Coronary artery (tissue), 2 donors: ENCODE results near the gene ZNF687.

Source experiments
- DNase-seq: peaks from one replicate; pipeline ENCODE4 v3.0.0-alpha.2; 2017; ENCODE audit warnings: low spot score
- H3K27ac ChIP-seq, 2 donors: fragments of 200-600 bp; sonication (generic); one replicate each; pipeline ENCODE4 v1.5.1; 2016 to 2019
- H3K4me3 ChIP-seq: fragments of 200-600 bp; sonication (generic); 2 replicates; pipeline ENCODE4 v1.5.1; 2016; ENCODE audit warnings: mild to moderate bottlenecking, moderate library complexity
- CTCF ChIP-seq: fragments of 200-600 bp; sonication (generic); IDR thresholded peaks from one replicate; pipeline ENCODE4 v1.5.1; 2019; ENCODE audit warnings: antibody characterized with exemption

The ZNF687 gene

GRCh38 chr1:151325646-151326429 is 43.7 kb downstream of the ZNF687 start:
- DNase-seq = no peak
- Histone ChIP-seq H3K27ac (peak overlapping the region; percentile 92 to 98), H3K4me3 (peak overlapping the region; percentile 97)
- no peak for TF ChIP-seq CTCF

GRCh38 chr1:151326619-151327222 is 44.6 kb downstream of the ZNF687 start:
- no peak for TF ChIP-seq CTCF
- Histone ChIP-seq H3K4me3 (peak overlapping the region; percentile 97), H3K27ac (peak overlapping the region; percentile 92 to 98)
- DNase-seq = peak; percentile 79

- H3K4me3 ChIP-seq = peak within 1 kb of the TSS; percentile 97
- DNase-seq = peak; percentile 94
- H3K27ac ChIP-seq = peak within 1 kb of the TSS; percentile 92 to 98
- TF ChIP-seq CTCF = no peak
Measured at GRCh38 chr1:151327223-151327902, 45.3 kb downstream of the ZNF687 start, which contains the start of gene PI4KB. TSS of gene PI4KB (minus strand) at chr1:151327416. CDS start at chr1:151316481, 10,935 bp downstream.

- no peak for TF ChIP-seq CTCF
- DNase-seq = no peak
Measured at GRCh38 chr1:151327903-151328674, 46.0 kb downstream of the ZNF687 start.

GRCh38 chr1:151334822-151335221 is 52.7 kb downstream of the ZNF687 start:
- TF ChIP-seq CTCF = no peak
- no peak overlapping the region for H3K27ac ChIP-seq
- DNase-seq = no peak
- no peak overlapping the region for H3K4me3 ChIP-seq

More at GRCh38 chr1:151327903-151328674, 46.0 kb downstream of the ZNF687 start:
- H3K4me3 ChIP-seq = peak overlapping the region; percentile 97
- peak overlapping the region; percentile 62 to 98 for H3K27ac ChIP-seq

- no peak overlapping the region for H3K27ac ChIP-seq
- no peak for TF ChIP-seq CTCF
- no peak overlapping the region for H3K4me3 ChIP-seq
- DNase-seq = no peak
Measured at GRCh38 chr1:151336556-151336955, 54.5 kb downstream of the ZNF687 start.
